Naive thymus-derived CD4-positive, alpha-beta T cell (primary cell): ENCODE measurements around the gene DHX32. TPM values are rescaled to one million over a fixed set of nuclear protein-coding genes. Genes with fewer than 3 reads are reported as not detected.

Source experiments
- ATAC-seq: fragments of 150-1000 bp; cut with Tn5 transposase; 2 replicates; pipeline ENCODE4 v1.10.0; 2021; ENCODE audit warnings: mild to moderate bottlenecking, moderate library complexity
- CTCF ChIA-PET: fragments of 350-600 bp; sonication (Branson Sonifier 250); formaldehyde crosslinking; loops from one replicate; lab custom pipeline; 2021; ENCODE audit warnings: antibody characterized with exemption; lab: Charles Lee
- POLR2A ChIA-PET: fragments of 350-600 bp; sonication (Branson Sonifier 250); formaldehyde crosslinking; loops from one replicate; lab custom pipeline; 2021; ENCODE audit warnings: antibody characterized with exemption, inconsistent platforms; lab: Charles Lee
- DNase-seq, 9 donors: peaks; one replicate each; pipeline versions ENCODE4 v3.0.0 to v3.0.0-alpha.2; 2020 to 2022; ENCODE audit warnings: mixed read lengths in 1 of 9
- H3K27ac ChIP-seq: one replicate; pipeline ENCODE4 v1.7.0; 2013; ENCODE audit warnings: mild to moderate bottlenecking, low read depth, low read length, moderate library complexity
- H3K27me3 ChIP-seq, 2 donors: one replicate each; pipeline ENCODE4 v1.7.0; 2013; ENCODE audit warnings: low read length in 2 of 2, mild to moderate bottlenecking in 2 of 2, moderate library complexity in 2 of 2; ENCODE audit not compliant: control insufficient read depth in 2 of 2, insufficient read depth in 2 of 2
- H3K36me3 ChIP-seq, 3 experiments: 1 replicate in 2 of 3; 2 replicates in 1 of 3; pipeline ENCODE4 v1.7.0; 2013; ENCODE audit warnings: low read length in 3 of 3, mild to moderate bottlenecking in 3 of 3, moderate library complexity in 1 of 3; ENCODE audit not compliant: insufficient read depth in 3 of 3, control insufficient read depth in 2 of 3
- H3K4me1 ChIP-seq, 2 donors: one replicate each; pipeline ENCODE4 v1.7.0; 2013; ENCODE audit warnings: low read length in 2 of 2, mild to moderate bottlenecking in 2 of 2, moderate library complexity in 1 of 2; ENCODE audit not compliant: control insufficient read depth in 2 of 2, insufficient read depth in 2 of 2
- H3K4me3 ChIP-seq: 2 replicates; pipeline ENCODE4 v1.7.0; 2013; ENCODE audit warnings: mild to moderate bottlenecking, low read length
- H3K9me3 ChIP-seq, 3 experiments: 1 replicate in 2 of 3; 2 replicates in 1 of 3; pipeline ENCODE4 v1.7.0; 2013; ENCODE audit warnings: low read length in 3 of 3; ENCODE audit not compliant: control insufficient read depth in 2 of 3
- H3K27ac Mint-ChIP-seq, 9 donors: one replicate each; pipeline ENCODE4 v1.8.0; 2020 to 2022; ENCODE audit warnings: mixed read lengths in 9 of 9, mild to moderate bottlenecking in 8 of 9, moderate library complexity in 5 of 9, inconsistent platforms in 2 of 9
- H3K27me3 Mint-ChIP-seq, 5 donors: one replicate each; pipeline ENCODE4 v1.8.0; 2021 to 2022; ENCODE audit warnings: mixed read lengths in 5 of 5, mild to moderate bottlenecking in 1 of 5
- H3K36me3 Mint-ChIP-seq, 5 donors: one replicate each; pipeline ENCODE4 v1.8.0; 2020 to 2022; ENCODE audit warnings: mixed read lengths in 5 of 5, mild to moderate bottlenecking in 3 of 5, inconsistent platforms in 1 of 5
- H3K4me1 Mint-ChIP-seq, 7 donors: one replicate each; pipeline ENCODE4 v1.8.0; 2020 to 2022; ENCODE audit warnings: mixed read lengths in 7 of 7, mild to moderate bottlenecking in 3 of 7, inconsistent platforms in 1 of 7
- H3K4me3 Mint-ChIP-seq, 10 donors: one replicate each; pipeline ENCODE4 v1.8.0; 2020 to 2022; ENCODE audit warnings: mild to moderate bottlenecking in 10 of 10, mixed read lengths in 10 of 10, moderate library complexity in 6 of 10, inconsistent platforms in 2 of 10
- H3K9me3 Mint-ChIP-seq, 11 donors: one replicate each; pipeline ENCODE4 v1.8.0; 2020 to 2022; ENCODE audit warnings: mixed read lengths in 11 of 11, mild to moderate bottlenecking in 4 of 11, inconsistent platforms in 1 of 11, moderate library complexity in 1 of 11
- intact Hi-C, 2 donors: fragments of 100-400 bp; cut with micrococcal nuclease; formaldehyde crosslinking; loops; one replicate each; pipeline ENCODE4 v1.15.1; 2023
- polyA plus RNA-seq, 2 donors: library from polyadenylated mRNA; unstranded; fragments of 300-500 nt; fragmentation: Illumina TruSeq; gene quantifications; one replicate each; pipeline ENCODE4 v1.2.3, GENCODE V29; 2021
- total RNA-seq, 6 experiments: library from RNA in 5 of 6; stranded (reverse) in 5 of 6; gene quantifications; 1 replicate in 5 of 6; 2 replicates in 1 of 6; pipeline ENCODE4 v1.2.3 and lab custom pipeline; 2021 to 2026

Gene DHX32
- total and polyA plus RNA-seq, 7 experiments from 2014 or later, result 9.3 to 13.5 (median 11.3) TPM

DNA sequence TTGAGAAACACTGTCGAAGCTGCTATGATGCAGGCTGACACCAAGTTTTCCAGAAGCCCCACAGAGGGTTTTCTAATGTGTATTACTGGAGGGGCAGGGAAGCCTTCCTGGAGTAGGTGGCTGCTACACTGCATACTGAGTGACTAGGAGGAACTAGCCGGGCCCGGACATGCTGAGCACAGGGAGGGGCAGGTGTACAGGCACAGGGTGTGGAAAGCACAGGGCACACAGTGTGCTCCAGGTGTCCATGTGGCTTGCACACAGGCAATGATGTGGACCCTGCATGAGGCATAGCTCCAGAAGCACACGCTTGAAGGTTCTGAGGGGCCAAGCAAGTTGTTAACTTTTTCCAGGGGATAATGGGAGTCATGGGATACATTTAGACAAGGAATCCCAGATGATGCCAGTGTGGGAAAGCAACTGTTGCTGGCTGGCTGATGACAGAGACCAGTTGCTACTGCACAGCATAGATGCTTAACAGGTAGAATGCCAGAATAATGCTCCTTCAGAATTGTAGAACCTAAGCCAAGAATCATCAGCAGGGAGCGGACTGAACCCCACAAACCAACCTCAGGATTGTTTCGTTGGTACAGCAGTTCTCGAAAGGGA lies 14.6 kb downstream of the DHX32 start:
- no peak for DNase-seq
- peaks cover 0 to 17% (median 0%) of the 10 kb centered on the region in 5 donors for H3K36me3 Mint-ChIP-seq
- no peaks in the 10 kb centered on the region for H3K27me3 ChIP-seq
- CTCF ChIA-PET, result interaction anchor here (1.6 kb wide), 1 partner anchor 10 kb away, joined by 3 read pairs; no protein-coding TSS in a partner anchor
- POLR2A ChIA-PET, result no interaction called here
- H3K4me1 Mint-ChIP-seq, result peaks cover 0 to 2% (median 0%) of the 10 kb centered on the region in 7 donors
- intact Hi-C loops, result loop anchor here (5.0 kb wide), 2 partner anchors 881 to 1711 kb away; no protein-coding TSS in a partner anchor
- no peaks in the 10 kb centered on the region for H3K9me3 Mint-ChIP-seq
- H3K27ac ChIP-seq, result no peak overlapping the region
- no peak for ATAC-seq
- peaks cover 0 to 12% (median 0%) of the 10 kb centered on the region in 3 experiments for H3K36me3 ChIP-seq
- no peaks in the 10 kb centered on the region for H3K9me3 ChIP-seq
- no peak overlapping the region for H3K4me3 Mint-ChIP-seq
- H3K27ac Mint-ChIP-seq, result no peak overlapping the region
- H3K4me1 ChIP-seq, result no peaks in the 10 kb centered on the region
- no peaks in the 10 kb centered on the region for H3K27me3 Mint-ChIP-seq
- no peak overlapping the region for H3K4me3 ChIP-seq

DNA sequence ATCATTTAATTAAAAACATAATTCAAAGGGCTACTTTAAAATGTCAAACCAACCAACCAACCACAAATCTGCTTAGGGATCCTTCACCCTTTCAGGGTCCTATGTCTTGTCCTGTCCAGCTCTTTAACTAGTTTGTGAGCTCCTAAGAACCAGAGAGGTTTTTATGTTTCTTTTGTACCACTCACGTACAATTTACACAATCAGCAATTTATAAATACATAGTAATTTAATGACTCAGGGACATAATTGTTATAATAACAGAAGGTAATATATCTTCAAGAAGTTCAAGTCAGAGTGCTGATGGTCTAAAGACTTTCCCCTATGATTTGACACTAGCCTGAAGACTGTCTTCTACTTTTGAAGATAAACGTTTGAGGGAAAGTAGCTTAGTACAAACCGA lies 16.0 kb downstream of the DHX32 start:
- Mint-ChIP-seq H3K27ac (no peak overlapping the region), H3K27me3 (no peaks in the 10 kb centered on the region), H3K36me3 (peaks cover 0 to 17% (median 0%) of the 10 kb centered on the region in 5 donors), H3K4me1 (peaks cover 0 to 2% (median 0%) of the 10 kb centered on the region in 7 donors), H3K9me3 (no peaks in the 10 kb centered on the region), H3K4me3 (no peak overlapping the region)
- no peak for DNase-seq
- H3K36me3 ChIP-seq, result peaks cover 0 to 12% (median 0%) of the 10 kb centered on the region in 3 experiments
- no peak overlapping the region for H3K4me3 ChIP-seq
- no peaks in the 10 kb centered on the region for H3K4me1 ChIP-seq
- H3K27me3 ChIP-seq, result no peaks in the 10 kb centered on the region
- no peak overlapping the region for H3K27ac ChIP-seq
- no peak for ATAC-seq
- POLR2A ChIA-PET, result no interaction called here
- CTCF ChIA-PET, result interaction anchor here (0.5 kb wide), 1 partner anchor 451 kb away, joined by 3 read pairs; no protein-coding TSS in a partner anchor
- intact Hi-C loops, result loop anchor here (5.0 kb wide), 2 partner anchors 882 to 1712 kb away; no protein-coding TSS in a partner anchor
- no peaks in the 10 kb centered on the region for H3K9me3 ChIP-seq

GRCh38 chr10:125859128-125859817 lies 21.8 kb downstream of the DHX32 start:
- Histone ChIP-seq H3K4me3 (no peak overlapping the region), H3K27me3 (no peaks in the 10 kb centered on the region), H3K36me3 (no peaks in the 10 kb centered on the region), H3K27ac (no peak overlapping the region), H3K9me3 (no peaks in the 10 kb centered on the region), H3K4me1 (no peaks in the 10 kb centered on the region)
- H3K4me1 Mint-ChIP-seq, result no peaks in the 10 kb centered on the region
- H3K27ac Mint-ChIP-seq, result no peak overlapping the region
- ATAC-seq, result no peak
- intact Hi-C loops, result no loop called here
- H3K27me3 Mint-ChIP-seq, result no peaks in the 10 kb centered on the region
- DNase-seq, result no peak
- POLR2A ChIA-PET, result no interaction called here
- no peak overlapping the region for H3K4me3 Mint-ChIP-seq
- CTCF ChIA-PET, result no interaction called here
- H3K36me3 Mint-ChIP-seq, result peaks cover 0 to 7% (median 0%) of the 10 kb centered on the region in 5 donors
- H3K9me3 Mint-ChIP-seq, result no peaks in the 10 kb centered on the region

DNA sequence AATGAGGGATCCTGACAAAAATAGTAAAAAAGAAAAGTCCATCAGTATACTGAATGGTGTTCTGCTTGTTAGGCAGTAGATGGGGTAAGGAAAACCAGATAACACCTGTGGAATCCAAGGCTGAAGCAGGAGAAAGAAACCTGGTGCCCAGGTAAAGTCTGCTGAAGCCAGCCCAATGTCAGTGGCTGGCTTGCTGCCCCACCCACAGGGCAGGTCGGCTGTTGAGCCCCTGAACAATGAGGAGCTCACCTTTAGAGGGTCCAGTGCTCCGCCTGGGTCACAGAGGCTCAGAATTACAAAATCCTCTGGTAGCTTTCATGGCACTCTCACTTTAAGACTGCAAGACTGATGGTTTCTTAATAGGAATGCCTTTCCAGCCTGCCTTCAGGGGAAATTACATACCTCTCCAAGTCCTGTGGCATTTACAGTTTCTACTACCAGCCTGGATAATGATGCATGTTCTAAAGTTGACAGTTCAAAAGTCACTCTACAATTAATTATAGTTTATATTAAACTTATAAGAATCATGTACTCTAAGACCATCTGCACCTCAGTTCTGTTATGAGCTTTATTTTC lies 23.8 kb downstream of the DHX32 start:
- ChIA-PET POLR2A (no interaction called here), CTCF (no interaction called here)
- Histone ChIP-seq H3K4me1 (no peaks in the 10 kb centered on the region), H3K4me3 (no peak overlapping the region), H3K36me3 (peaks cover 0 to 8% (median 0%) of the 10 kb centered on the region in 3 experiments), H3K27me3 (no peaks in the 10 kb centered on the region), H3K9me3 (no peaks in the 10 kb centered on the region), H3K27ac (no peak overlapping the region)
- Mint-ChIP-seq H3K4me1 (no peaks in the 10 kb centered on the region), H3K27ac (no peak overlapping the region), H3K36me3 (peaks cover 0 to 9% (median 7%) of the 10 kb centered on the region in 5 donors), H3K4me3 (no peak overlapping the region), H3K9me3 (no peaks in the 10 kb centered on the region), H3K27me3 (no peaks in the 10 kb centered on the region)
- ATAC-seq (no peak), DNase-seq (no peak)
- intact Hi-C loops, result no loop called here

- no peaks in the 10 kb centered on the region for H3K4me1 ChIP-seq
- no peaks in the 10 kb centered on the region for H3K9me3 ChIP-seq
- H3K9me3 Mint-ChIP-seq, result no peaks in the 10 kb centered on the region
- H3K27me3 ChIP-seq, result no peaks in the 10 kb centered on the region
- peak overlapping the region in 1 of 9 donors; percentile 14 for H3K27ac Mint-ChIP-seq
- ATAC-seq, result no peak
- H3K4me1 Mint-ChIP-seq, result no peaks in the 10 kb centered on the region
- ChIA-PET POLR2A (no interaction called here), CTCF (no interaction called here)
- intact Hi-C loops, result no loop called here
- DNase-seq, result no peak
- H3K27me3 Mint-ChIP-seq, result no peaks in the 10 kb centered on the region
- H3K36me3 Mint-ChIP-seq, result peaks cover 10 to 30% (median 21%) of the 10 kb centered on the region in 5 donors
- H3K27ac ChIP-seq, result no peak overlapping the region
- H3K4me3 Mint-ChIP-seq, result no peak overlapping the region
- no peak overlapping the region for H3K4me3 ChIP-seq
- H3K36me3 ChIP-seq, result peaks cover 0 to 16% (median 0%) of the 10 kb centered on the region in 3 experiments
Observed at GRCh38 chr10:125852487-125852886, 28.6 kb downstream of the DHX32 start.

- ATAC-seq (no peak), DNase-seq (no peak)
- Mint-ChIP-seq H3K9me3 (no peaks in the 10 kb centered on the region), H3K4me1 (no peaks in the 10 kb centered on the region), H3K27ac (peak overlapping the region in 1 of 9 donors; percentile 38), H3K27me3 (no peaks in the 10 kb centered on the region), H3K4me3 (no peak overlapping the region), H3K36me3 (peaks cover 10 to 30% (median 21%) of the 10 kb centered on the region in 5 donors)
- Histone ChIP-seq H3K27ac (no peak overlapping the region), H3K4me1 (no peaks in the 10 kb centered on the region), H3K27me3 (no peaks in the 10 kb centered on the region), H3K36me3 (peaks cover 0 to 23% (median 0%) of the 10 kb centered on the region in 3 experiments), H3K4me3 (no peak overlapping the region), H3K9me3 (no peaks in the 10 kb centered on the region)
- intact Hi-C loops, result no loop called here
- CTCF ChIA-PET, result no interaction called here
- POLR2A ChIA-PET, result no interaction called here
Observed at GRCh38 chr10:125850766-125851731, 30.0 kb downstream of the DHX32 start.
